Prostate gland (tissue), 2 donors: ENCODE results near the gene INSIG1. TPM values are rescaled to one million over a fixed set of nuclear protein-coding genes. Genes with fewer than 3 reads are reported as not detected.

Experiments used
- DNase-seq: peaks from one replicate; pipeline ENCODE4 v3.0.0-alpha.2; 2019; ENCODE audit warnings: low spot score
- H3K27ac ChIP-seq, 2 donors: fragments of 200-600 bp; sonication (generic); 2 replicates each; pipeline ENCODE4 v1.5.1; 2017 to 2019
- H3K27me3 ChIP-seq: fragments of 200-600 bp; sonication (generic); replicated peaks from 2 replicates; pipeline ENCODE4 v1.5.1; 2019; ENCODE audit not compliant: insufficient read depth
- H3K36me3 ChIP-seq, 2 donors: fragments of 200-600 bp; sonication (generic); 1 replicate in 1 of 2; 2 replicates in 1 of 2; pipeline versions ENCODE4 v1.5.1 to v1.8.1; 2017 to 2019
- H3K4me1 ChIP-seq: fragments of 200-600 bp; sonication (generic); replicated peaks from 2 replicates; pipeline ENCODE4 v1.5.1; 2019
- H3K4me3 ChIP-seq, 2 donors: fragments of 200-600 bp; sonication (generic); 2 replicates each; pipeline ENCODE4 v1.5.1; 2017 to 2019
- H3K9me3 ChIP-seq: fragments of 200-600 bp; sonication (generic); 2 replicates; pipeline ENCODE4 v1.5.1; 2017
- POLR2A ChIP-seq: fragments of 450-650 bp; IDR thresholded peaks from one replicate; pipeline ENCODE4 v1.6.1; 2016; ENCODE audit warnings: antibody characterized with exemption, mild to moderate bottlenecking
- POLR2AphosphoS5 ChIP-seq: sonication (generic); formaldehyde crosslinking; IDR thresholded peaks from one replicate; pipeline ENCODE4 v1.6.1; 2017; ENCODE audit warnings: antibody characterized with exemption
- WGBS: methylation state at CpG from one replicate; pipeline ENCODE4 v1.1.5; 2018; 5-methylcytosine and 5-hydroxymethylcytosine counted together
- intact Hi-C: fragments of 100-400 bp; cut with DNase I; formaldehyde crosslinking; loops from one replicate; pipeline ENCODE4 v1.14.2; 2022
- total RNA-seq, 2 donors: library from RNA; depleted of rRNA; stranded (reverse); fragments of >200 nt; gene quantifications; one replicate each; pipeline ENCODE4 v1.1.0, GENCODE V29; 2016
- TF ChIP-seq, protein P1 (sequence below), 4 experiments: fragments of 200-600 bp in 2 of 4; fragments of 450-650 bp in 2 of 4; sonication (generic) in 2 of 4; IDR thresholded peaks; 1 replicate in 3 of 4; 2 replicates in 1 of 4; pipeline ENCODE4 v1.5.1; 2016 to 2019; ENCODE audit warnings: antibody characterized with exemption in 4 of 4, mild to moderate bottlenecking in 2 of 4, moderate library complexity in 2 of 4

INSIG1 gene
- total RNA-seq, 2 donors from 2014 or later = 60.5 to 112 TPM

DNA sequence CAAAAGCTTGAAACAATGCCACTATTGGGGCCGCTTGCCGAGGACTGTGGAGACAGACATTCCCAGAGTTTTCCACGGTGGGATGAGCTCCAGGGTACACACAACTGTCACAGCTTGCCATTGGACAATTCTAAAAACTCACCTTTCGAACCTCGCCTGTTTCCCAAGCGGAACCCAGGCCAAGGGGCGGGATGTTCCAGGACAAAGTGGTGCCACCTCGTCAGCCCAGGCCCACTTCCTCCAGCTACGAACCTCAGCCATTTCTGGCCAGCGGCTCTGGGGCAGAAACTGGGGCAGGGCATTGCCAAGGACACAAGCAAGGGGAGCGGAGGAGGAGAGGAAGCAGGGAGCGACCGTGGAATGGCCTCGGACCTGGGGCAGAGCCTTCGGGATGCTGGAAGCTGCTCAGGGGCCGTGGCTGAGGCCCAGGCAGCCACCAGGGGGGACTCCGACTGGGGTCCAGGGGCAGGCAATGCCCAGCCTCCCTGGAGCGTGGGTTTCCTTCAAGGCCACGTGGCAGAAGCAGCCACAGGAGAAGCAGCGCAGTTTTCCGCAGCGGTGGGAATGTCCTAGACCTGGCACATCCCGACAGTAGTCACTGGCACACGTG lies 44.7 kb upstream of the INSIG1 start:
- no peak for DNase-seq
- Histone ChIP-seq H3K27ac (no peak overlapping the region), H3K27me3 (no peaks in the 10 kb centered on the region), H3K4me3 (no peak overlapping the region), H3K9me3 (no peaks in the 10 kb centered on the region), H3K4me1 (no peaks in the 10 kb centered on the region), H3K36me3 (no peaks in the 10 kb centered on the region)
- TF ChIP-seq POLR2AphosphoS5 (no peak), POLR2A (no peak)
- TF ChIP-seq, protein P1, sequence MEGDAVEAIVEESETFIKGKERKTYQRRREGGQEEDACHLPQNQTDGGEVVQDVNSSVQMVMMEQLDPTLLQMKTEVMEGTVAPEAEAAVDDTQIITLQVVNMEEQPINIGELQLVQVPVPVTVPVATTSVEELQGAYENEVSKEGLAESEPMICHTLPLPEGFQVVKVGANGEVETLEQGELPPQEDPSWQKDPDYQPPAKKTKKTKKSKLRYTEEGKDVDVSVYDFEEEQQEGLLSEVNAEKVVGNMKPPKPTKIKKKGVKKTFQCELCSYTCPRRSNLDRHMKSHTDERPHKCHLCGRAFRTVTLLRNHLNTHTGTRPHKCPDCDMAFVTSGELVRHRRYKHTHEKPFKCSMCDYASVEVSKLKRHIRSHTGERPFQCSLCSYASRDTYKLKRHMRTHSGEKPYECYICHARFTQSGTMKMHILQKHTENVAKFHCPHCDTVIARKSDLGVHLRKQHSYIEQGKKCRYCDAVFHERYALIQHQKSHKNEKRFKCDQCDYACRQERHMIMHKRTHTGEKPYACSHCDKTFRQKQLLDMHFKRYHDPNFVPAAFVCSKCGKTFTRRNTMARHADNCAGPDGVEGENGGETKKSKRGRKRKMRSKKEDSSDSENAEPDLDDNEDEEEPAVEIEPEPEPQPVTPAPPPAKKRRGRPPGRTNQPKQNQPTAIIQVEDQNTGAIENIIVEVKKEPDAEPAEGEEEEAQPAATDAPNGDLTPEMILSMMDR (IDR thresholded peaks at IDR 0.05) = no peak
- intact Hi-C loops = no loop called here
- 72% methylated on average over 24 of the region's 24 CpGs for WGBS

DNA sequence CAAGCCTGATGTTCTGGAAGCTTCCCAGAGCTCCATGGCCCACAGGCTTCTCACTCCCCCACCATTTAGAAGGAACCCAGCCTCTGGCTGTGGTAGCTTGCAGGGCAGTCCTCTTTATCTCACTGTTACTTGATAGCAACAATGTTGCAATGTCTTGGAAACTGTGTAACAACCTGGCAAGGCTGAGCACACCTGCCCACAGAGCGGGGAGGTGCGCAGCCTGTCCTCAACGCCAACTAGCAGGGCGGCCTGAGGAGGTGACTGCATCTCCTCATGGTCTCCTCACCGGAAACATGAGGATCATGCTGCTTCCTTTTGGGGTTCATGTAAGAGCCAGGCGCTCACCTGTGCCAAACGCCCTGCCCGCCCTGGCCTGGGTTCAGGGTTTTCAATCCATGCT lies 43.7 kb upstream of the INSIG1 start:
- no peak for DNase-seq
- H3K9me3 ChIP-seq = no peaks in the 10 kb centered on the region
- TF ChIP-seq POLR2AphosphoS5 = peak; percentile 60
- no peak for TF ChIP-seq POLR2A
- intact Hi-C loops = no loop called here
- 92% methylated on average over 8 of the region's 8 CpGs for WGBS
- no peaks in the 10 kb centered on the region for H3K27me3 ChIP-seq
- no peaks in the 10 kb centered on the region for H3K4me1 ChIP-seq
- H3K4me3 ChIP-seq = no peak overlapping the region
- H3K27ac ChIP-seq = no peak overlapping the region
- H3K36me3 ChIP-seq = no peaks in the 10 kb centered on the region

DNA sequence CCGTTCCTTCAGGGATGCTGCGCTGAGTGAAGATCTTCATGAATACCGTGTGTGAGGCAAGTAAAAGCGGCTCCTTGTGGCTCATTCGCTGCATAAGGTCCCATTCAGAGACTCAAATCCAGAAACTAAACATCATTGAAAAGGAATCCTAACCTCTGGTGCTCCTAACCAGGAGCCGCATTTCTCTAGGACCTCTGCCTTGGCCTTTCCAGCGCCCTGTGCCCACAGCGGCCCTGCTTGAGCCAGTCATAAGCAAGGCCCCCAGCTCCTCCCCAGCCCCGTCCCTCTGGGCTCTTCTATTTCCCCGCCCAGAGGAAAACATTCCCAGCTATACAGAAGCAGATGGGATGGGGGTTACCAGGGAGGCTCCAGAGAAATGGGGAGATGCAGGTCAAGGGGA lies 42.6 kb upstream of the INSIG1 start:
- H3K4me3 ChIP-seq = no peak overlapping the region
- H3K9me3 ChIP-seq = no peaks in the 10 kb centered on the region
- intact Hi-C loops = no loop called here
- no peak for DNase-seq
- no peaks in the 10 kb centered on the region for H3K27me3 ChIP-seq
- TF ChIP-seq, protein P1 (IDR thresholded peaks at IDR 0.05) = no peak
- no peak for TF ChIP-seq POLR2A
- no peaks in the 10 kb centered on the region for H3K4me1 ChIP-seq
- no peak overlapping the region for H3K27ac ChIP-seq
- 98% methylated on average over 10 of the region's 10 CpGs for WGBS
- no peaks in the 10 kb centered on the region for H3K36me3 ChIP-seq

DNA sequence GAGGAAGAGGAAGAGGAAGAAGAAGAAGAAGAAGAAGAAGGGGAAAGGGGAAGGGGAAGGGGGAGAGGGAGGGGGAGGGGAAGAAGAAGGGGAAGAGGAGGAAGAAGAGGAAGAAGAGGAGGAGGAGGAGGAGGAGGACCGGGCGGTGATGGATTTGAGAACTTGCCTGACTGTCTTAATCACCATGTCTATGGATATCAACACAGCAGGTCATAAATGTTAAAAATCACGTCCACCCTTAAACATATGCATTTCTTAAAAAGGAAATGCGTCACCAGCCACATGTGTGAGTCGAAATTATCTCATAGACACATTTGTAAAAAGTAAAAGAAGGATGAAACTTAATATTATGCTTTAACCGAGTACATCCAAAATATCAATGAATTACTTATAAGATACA lies 42.1 kb upstream of the INSIG1 start:
- Histone ChIP-seq H3K4me3 (no peak overlapping the region), H3K27me3 (no peaks in the 10 kb centered on the region), H3K4me1 (no peaks in the 10 kb centered on the region), H3K9me3 (no peaks in the 10 kb centered on the region), H3K36me3 (no peaks in the 10 kb centered on the region), H3K27ac (no peak overlapping the region)
- no peak for DNase-seq
- no peak for TF ChIP-seq POLR2A
- TF ChIP-seq POLR2AphosphoS5 = no peak
- TF ChIP-seq, protein P1 (IDR thresholded peaks at IDR 0.05) = no peak
- WGBS = 90% methylated on average over 6 of the region's 6 CpGs
- intact Hi-C loops = no loop called here

DNA sequence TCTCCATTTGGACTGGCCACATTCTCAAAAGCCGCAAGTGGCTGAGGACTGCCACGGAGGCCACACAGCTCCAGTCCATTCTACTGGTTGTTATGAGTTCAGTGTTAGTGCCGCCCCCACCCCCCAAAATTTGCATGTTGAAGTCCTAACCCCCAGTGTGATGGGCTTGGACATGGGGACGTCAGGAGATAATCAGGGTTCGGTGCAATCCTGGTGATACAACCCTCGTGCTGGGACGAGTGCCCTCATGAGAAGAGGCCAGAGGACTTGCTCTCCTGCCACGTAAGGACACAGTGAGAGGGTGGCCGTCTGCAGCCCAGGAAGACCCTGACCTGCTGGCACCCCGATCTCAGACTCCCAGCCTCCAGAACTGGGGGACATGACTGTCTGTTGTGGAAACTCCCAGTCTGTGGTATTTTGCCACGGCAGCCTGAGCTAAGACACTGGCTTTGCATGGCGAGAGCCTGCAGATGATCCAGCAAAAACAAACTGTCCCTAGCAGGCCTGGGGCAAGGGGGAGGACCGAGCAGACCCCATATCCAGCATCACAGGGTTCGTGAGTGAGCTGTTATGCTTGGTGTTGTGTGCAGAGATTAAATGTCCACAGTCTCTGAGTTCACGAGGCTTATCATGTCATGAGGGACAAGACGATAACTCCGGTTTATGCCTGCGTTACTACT lies 41.5 kb upstream of the INSIG1 start:
- intact Hi-C loops = no loop called here
- H3K4me1 ChIP-seq = no peaks in the 10 kb centered on the region
- no peaks in the 10 kb centered on the region for H3K27me3 ChIP-seq
- no peaks in the 10 kb centered on the region for H3K9me3 ChIP-seq
- no peak overlapping the region for H3K4me3 ChIP-seq
- no peak for DNase-seq
- no peak overlapping the region for H3K27ac ChIP-seq
- TF ChIP-seq, protein P1 (IDR thresholded peaks at IDR 0.05) = no peak
- TF ChIP-seq POLR2A = no peak
- no peak for TF ChIP-seq POLR2AphosphoS5
- WGBS = 88% methylated on average over 18 of the region's 18 CpGs
- no peaks in the 10 kb centered on the region for H3K36me3 ChIP-seq
